ENCODE measurements around the gene FUZ. TPM values are rescaled to one million over a fixed set of nuclear protein-coding genes. Genes with fewer than 3 reads are reported as not detected.

The FUZ gene
- total and polyA plus RNA-seq, 2 donors (not counting 1 experiment from before 2014, with no cell fraction given) = 8.4 to 34.3 TPM

DNA sequence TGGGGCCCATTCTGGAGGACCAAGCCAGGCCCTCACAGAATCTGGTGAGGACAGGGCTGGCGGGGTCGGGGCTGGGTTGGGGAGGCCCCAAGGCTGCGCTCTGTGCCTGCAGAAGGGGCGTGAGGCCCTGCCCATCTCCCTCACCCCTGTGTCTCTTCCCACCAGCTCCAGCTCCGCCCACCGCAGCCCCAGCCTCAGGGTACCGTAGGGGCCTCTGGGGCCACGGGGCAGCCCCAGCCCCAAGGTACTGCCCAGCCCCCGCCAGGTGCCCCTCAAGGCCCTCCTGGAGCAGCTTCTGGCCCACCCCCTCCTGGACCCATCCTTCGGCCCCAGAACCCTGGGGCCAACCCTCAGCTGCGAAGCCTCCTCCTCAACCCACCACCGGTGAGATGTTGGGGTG lies 22.5 kb upstream of the FUZ start:
- no peak for DNase-seq (ENCODE audit: low read depth in 2 of 2)
- H3K36me3 ChIP-seq (ENCODE audit: control insufficient read depth, insufficient read depth, low read length) = peaks cover 25% of the 10 kb centered on the region
- no peak overlapping the region for H3K4me3 ChIP-seq (replicated peaks in 1 of 4; ENCODE audit: control extremely low read depth in 1 of 4, insufficient read depth in 1 of 4, low read depth in 3 of 4, low read length in 4 of 4)
- H3K9ac ChIP-seq (ENCODE audit: insufficient read depth, low read length) = no peak overlapping the region
- no peak overlapping the region for H2AFZ ChIP-seq (ENCODE audit: low read length)
- H3K27ac ChIP-seq (ENCODE audit: insufficient read depth, low read length) = no peak overlapping the region
- no peaks in the 10 kb centered on the region for H3K4me1 ChIP-seq (ENCODE audit: control insufficient read depth, extremely low read depth, insufficient read depth, low read length)
- H3K9me3 ChIP-seq (ENCODE audit: control insufficient read depth, insufficient read depth, low read depth, low read length) = no peaks in the 10 kb centered on the region
- H3K4me2 ChIP-seq (ENCODE audit: extremely low read depth, insufficient read depth, low read length) = no peak overlapping the region
- H3K79me2 ChIP-seq (ENCODE audit: control insufficient read depth, insufficient read depth, low read length) = no peaks in the 10 kb centered on the region
- H3K27me3 ChIP-seq (ENCODE audit: control insufficient read depth, insufficient read depth, low read length) = no peaks in the 10 kb centered on the region
- no peaks in the 10 kb centered on the region for H4K20me1 ChIP-seq (ENCODE audit: control insufficient read depth, extremely low read depth, insufficient read depth, low read length)
- no peak for TF ChIP-seq EZH2 (IDR thresholded peaks at IDR 0.05; ENCODE audit: low read length, missing control alignments)
- TF ChIP-seq, protein P1, sequence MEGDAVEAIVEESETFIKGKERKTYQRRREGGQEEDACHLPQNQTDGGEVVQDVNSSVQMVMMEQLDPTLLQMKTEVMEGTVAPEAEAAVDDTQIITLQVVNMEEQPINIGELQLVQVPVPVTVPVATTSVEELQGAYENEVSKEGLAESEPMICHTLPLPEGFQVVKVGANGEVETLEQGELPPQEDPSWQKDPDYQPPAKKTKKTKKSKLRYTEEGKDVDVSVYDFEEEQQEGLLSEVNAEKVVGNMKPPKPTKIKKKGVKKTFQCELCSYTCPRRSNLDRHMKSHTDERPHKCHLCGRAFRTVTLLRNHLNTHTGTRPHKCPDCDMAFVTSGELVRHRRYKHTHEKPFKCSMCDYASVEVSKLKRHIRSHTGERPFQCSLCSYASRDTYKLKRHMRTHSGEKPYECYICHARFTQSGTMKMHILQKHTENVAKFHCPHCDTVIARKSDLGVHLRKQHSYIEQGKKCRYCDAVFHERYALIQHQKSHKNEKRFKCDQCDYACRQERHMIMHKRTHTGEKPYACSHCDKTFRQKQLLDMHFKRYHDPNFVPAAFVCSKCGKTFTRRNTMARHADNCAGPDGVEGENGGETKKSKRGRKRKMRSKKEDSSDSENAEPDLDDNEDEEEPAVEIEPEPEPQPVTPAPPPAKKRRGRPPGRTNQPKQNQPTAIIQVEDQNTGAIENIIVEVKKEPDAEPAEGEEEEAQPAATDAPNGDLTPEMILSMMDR (conservative IDR thresholded peaks at IDR 0.05 in 1 of 2, IDR thresholded peaks at IDR 0.05 in 1 of 2; ENCODE audit: low read depth in 1 of 2, low read length in 2 of 2) = no peak

DNA sequence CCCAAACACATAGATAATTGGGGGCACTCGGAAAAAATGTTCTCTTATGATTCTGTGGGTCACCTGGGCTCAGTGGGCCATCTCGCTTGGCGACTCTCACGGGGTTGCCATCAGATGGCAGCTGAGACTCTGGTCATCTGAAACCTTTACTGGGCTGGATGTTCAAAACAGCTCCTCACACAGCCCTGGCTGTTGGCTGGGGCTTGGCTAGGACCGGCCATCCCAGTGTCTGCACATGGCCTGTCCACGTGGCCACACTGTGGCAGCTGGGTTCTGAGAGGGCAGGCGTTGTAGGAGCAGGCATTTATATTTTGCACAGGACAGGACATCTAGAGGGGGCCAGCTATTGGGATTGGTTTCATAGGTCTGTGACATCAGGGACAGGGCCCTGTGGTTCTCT lies 20.5 kb upstream of the FUZ start:
- H4K20me1 ChIP-seq (ENCODE audit: control insufficient read depth, extremely low read depth, insufficient read depth, low read length) = no peaks in the 10 kb centered on the region
- DNase-seq (ENCODE audit: low read depth in 2 of 2) = no peak
- no peak overlapping the region for H3K4me2 ChIP-seq (ENCODE audit: extremely low read depth, insufficient read depth, low read length)
- H3K36me3 ChIP-seq (ENCODE audit: control insufficient read depth, insufficient read depth, low read length) = peaks cover 25% of the 10 kb centered on the region
- no peak for TF ChIP-seq EZH2 (IDR thresholded peaks at IDR 0.05; ENCODE audit: low read length, missing control alignments)
- TF ChIP-seq, protein P1 (conservative IDR thresholded peaks at IDR 0.05 in 1 of 2, IDR thresholded peaks at IDR 0.05 in 1 of 2; ENCODE audit: low read depth in 1 of 2, low read length in 2 of 2) = no peak
- no peak overlapping the region for H2AFZ ChIP-seq (ENCODE audit: low read length)
- H3K4me3 ChIP-seq (replicated peaks in 1 of 4; ENCODE audit: control extremely low read depth in 1 of 4, insufficient read depth in 1 of 4, low read depth in 3 of 4, low read length in 4 of 4) = no peak overlapping the region
- no peaks in the 10 kb centered on the region for H3K9me3 ChIP-seq (ENCODE audit: control insufficient read depth, insufficient read depth, low read depth, low read length)
- H3K27ac ChIP-seq (ENCODE audit: insufficient read depth, low read length) = no peak overlapping the region
- no peak overlapping the region for H3K9ac ChIP-seq (ENCODE audit: insufficient read depth, low read length)
- no peaks in the 10 kb centered on the region for H3K27me3 ChIP-seq (ENCODE audit: control insufficient read depth, insufficient read depth, low read length)
- H3K4me1 ChIP-seq (ENCODE audit: control insufficient read depth, extremely low read depth, insufficient read depth, low read length) = no peaks in the 10 kb centered on the region
- no peaks in the 10 kb centered on the region for H3K79me2 ChIP-seq (ENCODE audit: control insufficient read depth, insufficient read depth, low read length)

DNA sequence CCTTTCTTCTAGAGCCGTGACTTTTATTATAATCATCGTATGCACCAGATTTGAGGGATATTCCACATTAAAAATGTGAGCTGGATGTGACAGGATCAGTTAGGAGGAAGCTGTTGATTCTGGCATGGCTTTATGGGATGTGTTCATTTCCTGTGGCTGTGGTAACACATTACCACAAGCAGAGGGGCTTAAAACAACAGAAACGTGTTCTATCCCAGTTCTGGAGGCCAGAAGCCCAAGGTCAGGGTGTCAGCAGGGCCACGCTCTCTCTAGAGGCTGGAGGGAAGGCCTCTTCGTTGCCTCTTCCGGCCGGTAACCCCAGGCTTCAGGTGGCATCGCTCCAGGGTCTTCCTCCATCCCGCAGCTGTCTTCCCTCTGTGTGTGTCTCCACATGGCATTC lies 19.5 kb upstream of the FUZ start:
- no peak for DNase-seq (ENCODE audit: low read depth in 2 of 2)
- H3K36me3 ChIP-seq (ENCODE audit: control insufficient read depth, insufficient read depth, low read length) = peaks cover 22% of the 10 kb centered on the region

More for the DNA sequence above, 19.5 kb upstream of the FUZ start:
- no peaks in the 10 kb centered on the region for H4K20me1 ChIP-seq (ENCODE audit: control insufficient read depth, extremely low read depth, insufficient read depth, low read length)
- no peaks in the 10 kb centered on the region for H3K27me3 ChIP-seq (ENCODE audit: control insufficient read depth, insufficient read depth, low read length)
- no peaks in the 10 kb centered on the region for H3K9me3 ChIP-seq (ENCODE audit: control insufficient read depth, insufficient read depth, low read depth, low read length)
- no peak overlapping the region for H2AFZ ChIP-seq (ENCODE audit: low read length)
- no peak overlapping the region for H3K4me2 ChIP-seq (ENCODE audit: extremely low read depth, insufficient read depth, low read length)
- no peak overlapping the region for H3K4me3 ChIP-seq (replicated peaks in 1 of 4; ENCODE audit: control extremely low read depth in 1 of 4, insufficient read depth in 1 of 4, low read depth in 3 of 4, low read length in 4 of 4)
- TF ChIP-seq, protein P1 (conservative IDR thresholded peaks at IDR 0.05 in 1 of 2, IDR thresholded peaks at IDR 0.05 in 1 of 2; ENCODE audit: low read depth in 1 of 2, low read length in 2 of 2) = no peak
- no peak for TF ChIP-seq EZH2 (IDR thresholded peaks at IDR 0.05; ENCODE audit: low read length, missing control alignments)
- H3K9ac ChIP-seq (ENCODE audit: insufficient read depth, low read length) = no peak overlapping the region
- H3K79me2 ChIP-seq (ENCODE audit: control insufficient read depth, insufficient read depth, low read length) = no peaks in the 10 kb centered on the region
- H3K27ac ChIP-seq (ENCODE audit: insufficient read depth, low read length) = no peak overlapping the region
- no peaks in the 10 kb centered on the region for H3K4me1 ChIP-seq (ENCODE audit: control insufficient read depth, extremely low read depth, insufficient read depth, low read length)
